NCI-H2081 treated with DMSO at 0.1 percent for 48 hours (cell line): Measurements from ENCODE around the gene SIK2.

Experiments
- DNase-seq: peaks from one replicate; lab custom pipeline; 2025; lab: John Stamatoyannopoulos, UW

The SIK2 gene

DNA sequence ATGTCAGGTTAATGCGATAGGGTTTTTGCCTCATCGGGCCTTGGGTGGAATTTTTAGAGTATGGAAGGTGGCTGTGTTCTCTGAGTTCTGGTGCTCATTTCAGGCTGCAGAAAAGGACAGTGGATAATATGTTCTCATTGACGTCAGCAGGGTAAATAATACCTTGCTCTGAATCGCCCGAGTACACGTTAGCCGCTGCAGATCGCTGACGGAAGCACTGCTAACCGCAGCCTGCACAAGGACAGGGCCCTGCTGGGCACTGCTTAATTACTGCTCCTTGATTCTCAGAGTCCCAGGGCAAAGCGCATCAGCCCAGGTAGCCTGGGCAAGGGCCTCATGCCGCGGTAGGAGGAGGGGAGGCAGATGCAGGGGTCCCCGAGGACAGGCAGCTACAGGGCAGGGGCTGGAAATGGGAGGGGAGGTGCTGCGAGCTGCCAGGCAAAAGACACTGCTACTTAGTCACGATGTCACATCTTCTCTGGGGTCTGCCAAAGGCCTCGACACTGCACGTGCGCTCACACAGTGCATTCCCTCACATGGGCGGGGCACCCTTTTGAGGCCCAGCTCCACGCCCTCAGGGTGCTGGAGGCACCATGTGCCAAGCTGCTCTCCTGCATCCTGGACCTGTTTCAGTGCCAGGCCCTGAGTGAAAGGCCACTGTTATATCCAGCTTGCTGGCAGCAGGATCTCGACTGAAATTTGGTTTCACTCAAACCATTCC, 128.8 kb downstream of the SIK2 start:
- DNase-seq = no peak

DNA sequence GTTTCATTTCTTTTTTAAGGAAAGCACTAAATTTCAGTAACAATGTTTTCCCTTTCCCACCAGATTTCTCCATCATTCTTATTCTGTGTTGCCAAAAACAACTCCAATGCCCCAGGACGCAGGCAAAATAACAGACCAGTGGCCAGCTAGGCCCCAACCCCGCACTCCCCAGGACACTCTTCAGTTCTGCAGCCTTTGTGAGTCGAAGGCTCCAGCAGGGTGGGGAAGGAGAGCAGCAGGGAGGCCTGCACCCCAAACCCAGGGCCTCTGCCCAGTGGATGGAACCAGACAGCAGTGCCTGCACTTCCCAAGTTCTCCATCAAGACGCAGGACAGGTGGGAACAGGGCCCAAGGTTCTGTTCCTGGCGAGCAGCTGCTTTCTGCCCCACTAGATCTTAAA, 129.6 kb downstream of the SIK2 start:
- no peak for DNase-seq

DNA sequence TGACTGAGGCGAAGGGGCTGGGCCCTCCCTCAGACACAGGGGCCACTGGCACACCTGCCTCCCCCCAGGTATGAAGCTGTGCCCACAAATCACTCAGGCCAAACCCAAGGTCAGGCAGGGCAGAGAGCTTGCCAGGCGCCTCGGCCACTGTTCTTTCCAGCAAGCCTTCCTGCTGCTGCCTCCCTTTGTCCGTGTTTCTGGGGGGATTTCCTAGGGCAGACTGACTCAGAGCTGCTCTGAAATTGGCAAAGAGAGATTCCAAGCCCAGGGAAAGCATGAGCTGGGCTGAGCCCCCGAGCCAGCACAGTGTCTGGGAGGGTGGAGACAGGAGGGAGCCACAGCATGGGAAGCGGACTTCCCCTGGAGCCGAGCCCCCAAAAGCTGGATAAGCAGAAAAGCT, 130.8 kb downstream of the SIK2 start:
- no peak for DNase-seq

DNA sequence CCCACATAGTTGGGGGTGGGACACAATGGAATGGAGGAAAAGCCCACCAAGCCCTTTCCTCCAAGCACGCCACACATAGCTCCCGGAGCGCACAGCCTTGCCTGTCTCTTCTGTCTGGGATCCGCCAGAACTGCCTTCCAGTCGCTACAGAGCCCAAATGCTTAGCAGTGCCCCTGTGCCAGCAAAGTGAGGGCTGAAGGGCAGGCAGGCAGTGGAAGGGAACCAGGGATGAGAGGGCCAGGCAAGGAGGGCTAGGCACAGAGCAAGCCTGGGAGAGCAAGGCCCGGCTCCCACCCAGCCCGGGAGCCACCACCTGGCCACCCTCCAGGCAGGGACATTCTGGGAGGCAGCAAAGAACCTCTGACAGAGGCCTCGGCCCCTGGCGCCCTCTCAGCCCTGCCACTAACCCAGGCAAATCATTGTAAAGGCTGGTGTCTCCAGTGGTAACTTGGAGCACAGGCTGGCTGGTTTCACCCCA, 131.4 kb downstream of the SIK2 start:
- no peak for DNase-seq

DNA sequence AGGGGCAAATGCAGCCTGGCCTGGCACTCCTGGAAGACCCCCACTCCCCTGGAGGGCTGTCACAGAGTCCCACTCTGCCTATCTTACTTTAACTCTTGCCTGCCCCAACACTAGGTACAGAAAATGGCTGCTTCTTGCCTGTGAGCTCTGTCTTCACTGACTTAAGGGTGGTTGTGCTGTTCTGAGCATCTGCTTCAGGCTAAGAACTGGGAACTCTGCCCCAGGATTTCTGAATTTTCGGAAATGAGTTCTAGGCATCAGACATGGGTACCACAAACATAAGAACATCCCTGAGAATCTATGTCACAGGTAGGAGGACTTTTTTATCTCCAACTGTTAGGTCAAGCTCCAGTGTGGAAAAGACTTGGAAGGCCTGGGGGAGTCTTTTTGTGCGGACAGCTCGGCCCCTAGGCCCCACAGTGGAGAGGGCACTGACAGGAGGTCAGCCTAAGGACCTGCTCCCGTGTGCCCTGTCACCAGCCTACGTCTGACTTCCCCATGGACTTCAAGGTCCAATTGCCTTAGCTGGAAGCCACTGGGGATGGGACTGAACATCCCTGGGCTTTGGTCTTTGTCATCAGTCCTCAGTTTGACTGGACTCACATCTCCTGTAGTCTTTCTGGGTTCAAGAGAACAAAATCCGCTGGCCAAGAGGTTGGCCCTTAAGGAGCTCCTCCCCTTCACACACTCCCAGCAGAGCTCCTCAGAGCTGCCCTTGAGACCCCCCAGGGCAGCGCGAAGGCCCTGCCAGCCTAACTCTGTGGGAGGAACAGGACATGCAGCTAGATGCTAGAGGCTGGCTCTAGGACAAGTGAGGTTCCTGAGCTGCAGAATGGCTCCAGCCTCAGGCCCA, 132.1 kb downstream of the SIK2 start:
- no peak for DNase-seq

DNA sequence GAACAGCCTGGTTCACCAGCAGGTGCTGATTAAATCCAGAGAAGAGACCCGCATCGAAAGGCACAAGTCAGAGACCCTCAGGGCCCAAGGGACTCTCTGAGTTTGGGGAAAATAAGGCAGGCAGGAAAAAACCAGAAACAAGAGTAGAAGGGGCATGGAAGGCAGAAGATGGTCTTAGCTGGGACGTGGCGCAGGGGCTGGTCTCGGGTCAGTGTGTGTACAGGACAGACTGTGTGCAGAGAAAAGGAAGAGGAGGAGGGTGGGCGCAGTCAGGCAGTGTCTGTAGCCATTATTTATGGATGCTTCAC, 132.7 kb downstream of the SIK2 start:
- DNase-seq = no peak

DNA sequence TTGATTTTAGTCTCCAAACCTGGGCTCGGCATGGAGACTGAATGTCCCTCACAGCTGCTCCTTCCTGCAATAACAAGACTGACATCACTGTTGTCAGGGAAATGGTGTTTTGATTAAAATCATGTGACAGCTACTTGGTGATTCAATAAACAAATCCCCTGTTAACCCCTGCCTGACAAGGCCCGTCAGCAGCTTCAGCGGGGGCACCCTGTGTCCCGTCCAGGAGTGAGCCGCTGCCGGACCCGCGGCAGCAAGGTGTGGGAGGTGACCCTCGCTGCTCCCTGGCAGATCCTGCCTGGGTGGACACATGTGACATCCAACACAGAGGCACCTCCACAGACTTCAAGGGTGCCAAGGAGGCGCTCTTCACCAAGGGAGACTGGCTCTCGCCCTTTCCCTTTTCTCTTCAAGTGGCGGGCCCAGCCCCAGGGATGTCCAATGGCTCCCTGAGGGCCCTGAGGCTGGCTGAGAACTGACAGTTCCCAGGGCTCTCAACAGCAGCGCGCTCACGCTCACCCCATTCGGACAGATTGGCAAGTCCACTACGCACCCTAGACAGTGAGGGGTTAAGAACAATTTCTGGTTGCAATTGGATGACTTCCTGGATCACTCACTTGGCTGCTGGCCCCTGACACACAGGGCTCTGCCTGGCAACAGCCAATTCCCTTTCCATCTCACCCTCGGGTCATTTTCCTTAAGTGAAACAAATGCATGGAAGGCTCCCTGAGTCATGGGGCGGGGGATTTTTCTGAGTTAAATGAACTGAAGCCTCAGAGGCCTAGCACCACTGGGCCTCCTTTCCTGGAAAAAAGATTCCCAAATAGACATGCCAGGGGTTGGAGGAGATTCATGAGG, 133.2 kb downstream of the SIK2 start:
- DNase-seq = peak; percentile 83

DNA sequence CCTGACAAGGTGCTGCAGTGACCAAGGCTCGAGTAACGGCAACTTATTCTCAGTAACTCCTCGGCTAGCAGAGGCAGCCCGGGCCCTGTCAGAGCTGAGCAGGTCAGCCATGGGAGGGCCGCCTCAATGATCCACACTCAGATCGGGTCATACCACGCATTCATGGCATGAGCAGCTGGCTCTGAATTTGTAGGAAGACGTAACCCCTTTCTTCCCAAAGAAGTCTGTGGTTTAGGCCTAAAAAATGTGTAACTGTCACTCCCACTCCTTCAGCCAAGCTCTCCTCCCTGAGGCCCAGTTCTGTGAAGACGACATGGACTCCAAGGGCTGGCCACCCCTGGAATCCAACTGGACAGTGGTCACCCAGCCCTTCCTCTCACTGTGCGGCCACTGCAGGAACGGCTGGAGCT, 133.9 kb downstream of the SIK2 start:
- DNase-seq = no peak

DNA sequence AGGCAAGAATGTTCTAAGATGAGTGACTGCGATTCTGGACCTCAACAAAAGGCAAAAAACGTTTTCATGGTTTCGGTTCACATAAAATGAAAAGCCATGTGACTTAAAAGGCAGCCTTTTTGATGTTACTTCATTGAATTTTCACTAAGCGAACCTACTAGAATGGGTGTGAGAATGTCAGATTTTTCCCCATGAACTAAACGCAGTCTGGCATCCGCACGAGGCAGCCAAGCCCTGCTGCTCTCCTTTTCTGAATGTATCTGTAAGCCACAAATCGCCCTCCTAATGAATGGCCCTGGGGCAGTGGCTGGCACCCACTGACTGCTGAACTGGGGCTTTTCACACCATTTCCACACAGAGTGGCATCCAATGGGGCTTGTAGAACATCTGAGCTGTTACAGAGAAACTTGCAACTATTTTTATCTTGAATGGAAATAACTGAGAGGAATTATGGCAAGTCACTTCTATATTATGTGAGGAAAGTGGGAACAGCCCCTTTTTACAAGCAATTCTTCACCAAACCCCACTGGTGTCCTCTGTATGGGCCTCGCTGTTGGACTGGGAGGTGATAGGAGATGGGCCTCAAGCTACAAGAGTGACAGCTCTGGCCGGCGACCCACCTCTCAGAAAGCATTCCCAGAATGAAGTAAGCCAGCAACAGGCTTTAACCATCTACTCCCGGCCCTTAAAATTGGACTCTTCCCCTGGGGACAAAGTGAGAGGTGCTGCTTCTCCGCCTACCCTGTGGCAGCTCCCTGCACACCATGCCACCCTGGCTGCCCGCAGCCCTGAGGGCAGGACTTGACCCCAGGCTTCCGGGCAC, 134.6 kb downstream of the SIK2 start:
- no peak for DNase-seq

DNA sequence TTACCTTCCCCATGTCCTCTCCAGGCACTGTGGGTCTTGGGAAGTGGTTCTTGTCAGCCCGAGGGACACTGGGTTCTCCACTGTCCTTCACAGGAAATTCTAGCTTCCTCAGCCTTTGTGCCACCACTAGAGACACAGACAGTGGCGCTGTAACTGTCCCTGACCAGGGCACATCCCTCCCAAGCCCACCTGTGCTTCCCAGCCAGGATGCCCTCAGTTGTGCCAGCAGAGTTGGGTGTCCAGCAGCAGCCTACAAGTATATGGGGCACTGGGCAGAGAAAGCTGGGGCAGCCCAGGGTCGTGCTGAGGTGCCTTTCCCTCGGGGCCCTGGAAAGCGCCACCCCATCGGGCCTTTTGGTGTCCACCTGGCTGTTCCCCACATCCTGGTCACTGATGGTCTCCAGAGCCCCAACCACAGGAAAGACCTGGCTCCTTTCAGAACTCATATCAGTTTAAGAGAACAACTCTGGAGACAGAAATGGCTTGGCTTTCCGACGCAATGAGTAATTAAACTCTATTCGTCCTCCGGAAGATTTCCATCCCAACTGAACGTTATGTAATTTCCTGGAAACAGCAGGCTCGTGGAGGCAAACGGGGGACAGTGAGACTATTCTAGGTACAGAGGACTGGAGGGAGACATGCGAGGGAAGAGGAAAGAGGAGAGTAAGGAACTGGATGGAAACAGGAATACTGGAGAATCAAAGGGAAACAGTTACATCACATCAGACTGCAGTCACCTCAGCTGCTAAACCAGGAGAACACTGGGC, 135.4 kb downstream of the SIK2 start:
- DNase-seq = no peak

DNA sequence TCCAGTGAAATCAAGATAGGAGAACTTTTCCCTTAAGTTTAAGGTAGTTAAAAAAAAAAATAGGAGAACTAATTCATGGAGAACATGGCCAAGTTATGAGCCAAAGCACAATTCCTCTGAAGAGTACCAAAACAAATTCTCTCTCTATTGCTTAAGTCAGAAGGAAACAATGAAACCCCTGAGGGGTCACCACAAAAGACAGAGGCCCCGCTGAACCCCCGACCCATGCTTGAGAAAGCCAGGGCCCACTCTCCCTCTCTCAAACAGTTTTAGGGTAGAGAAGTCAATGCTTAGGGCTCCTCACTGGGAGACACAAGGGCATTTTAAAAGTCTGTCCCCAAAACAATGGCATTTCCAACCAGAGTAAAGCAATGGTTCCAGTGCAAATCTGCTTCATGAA, 137.1 kb downstream of the SIK2 start:
- no peak for DNase-seq

DNA sequence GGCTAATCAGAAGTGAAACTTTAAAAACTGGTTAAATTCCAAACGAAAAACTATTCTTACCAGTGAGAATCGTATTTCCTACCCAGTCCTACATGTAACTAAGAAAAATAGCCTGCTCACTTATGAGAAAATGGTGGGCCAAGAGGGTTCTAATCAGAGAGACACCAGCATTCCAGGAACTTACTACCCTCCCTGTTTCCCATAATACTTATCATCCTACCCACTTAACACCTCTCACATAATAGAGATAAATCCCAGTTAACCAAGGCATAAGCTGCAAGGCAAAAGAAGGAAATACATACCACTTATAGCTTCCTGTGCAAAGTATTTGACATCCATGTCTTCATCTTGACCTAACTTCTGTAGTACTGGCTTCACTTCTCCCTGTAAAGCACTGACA, 139.5 kb downstream of the SIK2 start:
- DNase-seq = no peak

DNA sequence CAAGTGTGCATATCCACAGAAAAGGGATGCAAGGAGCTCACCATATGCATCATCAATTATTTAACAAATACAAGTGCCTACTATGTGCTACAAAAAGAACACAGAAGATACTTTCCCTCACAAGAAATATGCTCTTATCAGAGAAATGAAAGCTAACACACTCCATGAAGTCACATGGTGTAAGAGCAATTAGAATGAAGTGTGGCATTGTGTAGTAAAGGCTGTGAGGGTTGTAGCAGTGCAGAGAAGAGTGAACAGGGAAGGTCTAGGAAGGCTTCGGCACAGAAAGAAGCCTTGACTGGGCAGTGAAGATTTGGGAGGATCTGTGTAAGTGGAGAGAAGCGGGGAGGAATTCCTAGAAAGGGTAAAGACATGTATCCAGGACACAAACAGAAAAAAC, 141.5 kb downstream of the SIK2 start:
- DNase-seq = no peak

DNA sequence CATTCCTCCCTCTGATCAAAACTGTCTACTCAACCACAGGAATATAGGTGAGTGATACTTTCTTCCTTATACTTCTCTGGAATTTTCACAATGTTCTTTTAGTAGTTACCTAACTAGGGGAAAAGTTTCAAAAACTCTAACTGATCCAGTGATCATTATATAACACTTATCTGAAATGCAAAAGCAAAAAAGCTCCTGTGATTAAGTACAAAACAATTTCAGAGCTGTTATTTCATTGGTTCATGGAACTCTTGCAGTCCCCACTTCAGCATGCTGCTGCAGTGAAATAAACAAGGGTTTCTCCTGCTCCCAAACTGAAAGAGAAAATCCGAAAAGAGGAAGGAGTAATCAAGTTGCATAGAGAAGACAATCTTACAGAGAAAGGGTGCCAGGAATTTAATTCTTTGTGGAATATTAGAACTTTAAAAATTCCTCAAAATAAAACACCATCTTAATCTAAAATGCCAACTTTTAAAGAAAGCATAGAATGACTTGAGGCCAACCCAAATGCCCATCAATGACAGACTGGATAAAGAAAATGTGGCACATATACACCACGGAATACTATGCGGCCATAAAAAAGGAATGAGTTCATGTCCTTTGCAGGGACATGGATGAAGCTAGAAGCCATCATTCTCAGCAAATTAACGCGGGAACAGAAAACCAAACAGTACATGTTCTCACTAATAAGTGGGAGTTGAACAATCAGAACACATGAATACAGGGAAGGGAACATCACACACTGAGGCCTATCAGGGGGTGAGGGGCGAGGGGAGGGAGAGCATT, 143.7 kb downstream of the SIK2 start:
- DNase-seq = no peak

DNA sequence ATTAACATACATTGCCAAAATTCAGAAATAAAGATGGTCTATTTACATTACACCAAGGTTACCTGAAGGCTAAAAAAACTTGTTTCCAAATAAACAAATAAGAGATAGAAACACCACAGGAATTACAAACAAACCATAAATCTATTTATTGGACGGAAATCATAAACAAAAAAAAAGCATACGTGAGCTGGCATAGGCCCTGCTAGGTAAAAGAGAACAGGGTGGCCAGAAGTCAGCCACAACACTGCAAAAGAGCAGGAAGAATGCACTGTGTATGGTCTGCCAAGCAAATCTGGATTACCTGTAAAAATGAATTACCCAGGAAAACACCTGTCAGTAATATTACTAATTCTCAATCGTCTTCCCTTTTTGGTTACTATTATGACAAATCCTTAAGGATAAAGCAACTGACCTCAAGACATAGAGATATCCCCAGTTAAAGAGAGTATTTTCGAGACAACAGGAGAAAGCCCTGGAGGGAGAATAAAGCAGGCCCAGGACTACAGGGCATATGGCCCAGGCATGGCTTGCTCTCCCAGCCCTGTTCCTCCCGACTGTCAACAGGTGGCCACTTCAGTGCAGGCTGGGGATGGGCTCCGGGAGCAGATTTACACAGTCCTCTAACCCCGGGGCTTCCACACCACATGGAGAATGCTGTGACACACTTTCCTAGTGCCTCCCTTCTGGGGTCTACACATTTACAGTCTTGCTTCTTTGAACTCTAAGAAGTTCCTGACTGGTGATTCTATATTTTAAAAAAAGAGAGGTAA, 146.0 kb downstream of the SIK2 start:
- DNase-seq = no peak

DNA sequence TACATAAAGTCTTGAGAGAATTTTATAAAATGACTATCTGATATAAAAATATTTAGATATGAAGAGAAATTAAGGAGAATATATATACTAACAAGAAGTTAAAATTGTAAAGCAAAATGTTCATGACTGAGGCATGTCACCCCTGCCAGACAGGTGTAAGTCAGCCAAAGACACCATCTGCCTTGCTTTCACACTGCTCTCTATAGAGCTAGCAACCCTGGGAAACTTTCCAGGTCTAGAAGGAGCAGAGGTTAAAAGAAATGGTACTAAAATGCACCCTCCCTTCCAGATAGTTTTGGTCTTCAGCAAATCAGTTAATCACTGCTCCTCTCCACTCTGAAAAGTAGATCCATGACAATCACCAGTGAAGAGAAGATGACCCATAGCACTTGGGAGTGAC, 147.4 kb downstream of the SIK2 start:
- DNase-seq = no peak

DNA sequence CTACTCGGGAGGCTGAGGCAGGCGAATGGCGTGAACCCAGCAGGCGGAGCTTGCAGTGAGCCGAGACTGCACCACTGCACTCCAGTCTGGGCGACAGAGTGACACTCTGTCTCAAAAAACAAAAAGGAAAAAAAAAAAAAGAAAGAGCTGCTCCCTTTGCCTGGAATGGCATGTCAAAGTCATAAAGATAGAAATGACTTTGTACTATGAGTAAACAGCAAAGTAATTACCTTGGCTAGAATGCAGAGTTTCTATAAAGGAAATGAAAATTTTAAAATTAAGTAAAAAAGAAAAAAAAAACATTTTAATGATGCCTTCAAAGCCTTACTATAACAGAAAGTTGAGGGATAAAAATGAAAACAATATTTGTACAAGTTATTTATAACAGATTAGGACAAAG, 153.8 kb downstream of the SIK2 start:
- no peak for DNase-seq

DNA sequence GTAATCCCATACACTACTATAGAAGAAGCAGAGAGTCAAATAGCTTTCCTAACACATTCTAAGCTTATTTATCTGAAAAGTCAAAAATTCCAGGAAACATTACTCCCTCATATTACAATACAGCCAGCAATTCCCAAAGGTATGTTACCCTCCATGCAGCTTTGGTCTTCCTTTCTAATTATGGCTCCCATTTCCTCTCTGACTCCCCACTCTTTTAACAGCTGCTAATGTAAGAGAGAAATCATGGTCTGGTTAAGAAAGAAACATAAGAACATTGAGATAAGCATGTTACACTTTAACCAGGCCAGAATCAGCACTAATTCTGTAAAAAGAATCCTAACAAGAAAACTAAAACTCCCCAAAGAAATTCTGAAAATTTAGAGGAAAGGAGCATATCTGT, 157.1 kb downstream of the SIK2 start:
- no peak for DNase-seq

DNA sequence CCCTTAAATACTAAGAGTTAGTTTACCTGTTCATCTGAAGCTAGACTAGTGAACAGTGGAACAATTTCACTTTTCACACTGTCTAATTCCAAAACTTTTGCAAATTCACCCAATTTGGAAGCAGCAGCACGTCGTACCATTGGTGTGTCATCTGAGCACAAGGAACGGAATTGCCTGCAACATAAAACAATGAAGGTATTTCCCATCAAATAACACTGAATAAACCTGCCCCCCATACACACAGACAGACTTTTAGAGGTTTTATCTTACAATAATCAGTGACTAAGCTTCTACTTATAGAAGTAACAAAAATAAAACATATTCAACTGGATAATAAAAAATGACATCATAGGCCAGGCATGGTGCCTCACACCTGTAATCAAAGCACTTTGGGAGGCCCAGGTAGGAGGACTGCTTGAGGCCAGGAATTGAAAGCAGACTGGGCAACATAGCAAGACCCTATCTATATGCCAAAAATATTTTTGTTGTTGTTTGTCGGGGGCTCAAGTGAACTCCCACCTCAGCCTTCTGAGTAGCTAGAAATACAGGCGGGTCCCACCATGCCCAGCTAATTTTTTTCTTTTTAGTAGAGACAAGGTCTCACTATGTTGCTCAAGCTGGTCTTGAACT, 157.6 kb downstream of the SIK2 start:
- DNase-seq = no peak
